B cell (primary cell): ENCODE measurements around the gene PARD3.

Experiments used
- CTCF ChIP-seq: fragments of 200-600 bp; IDR thresholded peaks from one replicate; pipeline ENCODE4 v1.8.0; 2022; ENCODE audit warnings: antibody characterized with exemption, mild to moderate bottlenecking
- EZH2 ChIP-seq: IDR thresholded peaks from 2 replicates; pipeline ENCODE4 v1.6.1; 2012; ENCODE audit warnings: borderline replicate concordance, low read depth, mild to moderate bottlenecking, moderate library complexity, low read length; ENCODE audit not compliant: insufficient read depth, poor library complexity, severe bottlenecking

GRCh38 chr10:34184939-34185386 lies 630.1 kb downstream of the PARD3 start:
- no peak for TF ChIP-seq CTCF
- TF ChIP-seq EZH2, result no peak
